Measurements from ENCODE around the gene PTGDS.

PTGDS gene

GRCh38 chr9:136974817-136975535, 2.3 kb upstream of the PTGDS start:
- no peak for DNase-seq

GRCh38 chr9:136975644-136976043, 1.7 kb upstream of the PTGDS start:
- DNase-seq = no peak

- no peak for DNase-seq
Measured at GRCh38 chr9:136977649-136978072, 357 bp downstream of the PTGDS start.

GRCh38 chr9:136978073-136978864, 965 bp downstream of the PTGDS start:
- DNase-seq = no peak

GRCh38 chr9:136978865-136979544, 1.7 kb downstream of the PTGDS start:
- no peak for DNase-seq

- DNase-seq = no peak
Measured at GRCh38 chr9:136979769-136980587, 2.7 kb downstream of the PTGDS start.

GRCh38 chr9:136980669-136981478, 3.6 kb downstream of the PTGDS start:
- no peak for DNase-seq

GRCh38 chr9:136981588-136982231, 4.4 kb downstream of the PTGDS start:
- DNase-seq = no peak

GRCh38 chr9:136982232-136983051, 5.1 kb downstream of the PTGDS start, which contains the start of gene LCNL1:
Gene LCNL1, plus strand, starts transcription at chr9:136982993. Its CDS starts 594 bp downstream, at chr9:136983587.
- no peak for DNase-seq

GRCh38 chr9:136983167-136983566, 5.9 kb downstream of the PTGDS start:
- no peak for DNase-seq

GRCh38 chr9:136983656-136984314, 6.5 kb downstream of the PTGDS start:
- DNase-seq = no peak

- no peak for DNase-seq
Measured at GRCh38 chr9:136984464-136985026, 7.2 kb downstream of the PTGDS start.

GRCh38 chr9:136985027-136985602, 7.8 kb downstream of the PTGDS start:
- no peak for DNase-seq

- no peak for DNase-seq
Measured at GRCh38 chr9:136985853-136986252, 8.5 kb downstream of the PTGDS start.

GRCh38 chr9:136988872-136989271, 11.6 kb downstream of the PTGDS start:
- no peak for DNase-seq

- no peak for DNase-seq
Measured at GRCh38 chr9:136990242-136990911, 13.1 kb downstream of the PTGDS start.

GRCh38 chr9:136991993-136992818, 14.9 kb downstream of the PTGDS start, which contains the start of gene PAXX:
Gene PAXX, plus strand, starts transcription at chr9:136992422. Its CDS starts 22 bp downstream, at chr9:136992444.
- peak; percentile 45 to 72 for DNase-seq

Measured in NCI-H187 (cell line).